COLO668 (cell line): Measurements from ENCODE around the gene CARD10.
"Not testable (repeated sequence)": the region's sequence is repeated elsewhere in the genome, so short reads cannot be mapped to it uniquely, and the experiment has no call there.

Experiments used
- DNase-seq: peaks from one replicate; lab custom pipeline; 2025; ENCODE audit not compliant: unreplicated experiment; lab: John Stamatoyannopoulos, UW

Gene CARD10

GRCh38 chr22:37529652-37530345 is 10.6 kb upstream of the CARD10 start:
- no peak for DNase-seq

GRCh38 chr22:37527952-37528351 is 8.7 kb upstream of the CARD10 start:
- DNase-seq = not testable (repeated sequence)

- DNase-seq = not testable (repeated sequence)
Observed at GRCh38 chr22:37527081-37527752, 8.0 kb upstream of the CARD10 start.

GRCh38 chr22:37526376-37526775 is 7.2 kb upstream of the CARD10 start:
- DNase-seq = no peak

- no peak for DNase-seq
Observed at GRCh38 chr22:37525746-37526350, 6.6 kb upstream of the CARD10 start.

GRCh38 chr22:37525073-37525745 is 6.0 kb upstream of the CARD10 start:
- no peak for DNase-seq

- no peak for DNase-seq
Observed at GRCh38 chr22:37522482-37522881, 3.3 kb upstream of the CARD10 start.

GRCh38 chr22:37521236-37521739 is 2.1 kb upstream of the CARD10 start:
- DNase-seq = no peak

GRCh38 chr22:37520776-37521191 is 1.6 kb upstream of the CARD10 start:
- no peak for DNase-seq

- peak; percentile 42 for DNase-seq
Observed at GRCh38 chr22:37518509-37519267, 527 bp downstream of the CARD10 start.

- DNase-seq = no peak
Observed at GRCh38 chr22:37517826-37518450, 1.3 kb downstream of the CARD10 start.

- no peak for DNase-seq
Observed at GRCh38 chr22:37516456-37516855, 2.8 kb downstream of the CARD10 start.

- no peak for DNase-seq
Observed at GRCh38 chr22:37515901-37516300, 3.3 kb downstream of the CARD10 start.

- no peak for DNase-seq
Observed at GRCh38 chr22:37514526-37515051, 4.6 kb downstream of the CARD10 start.

GRCh38 chr22:37511395-37512104 is 7.7 kb downstream of the CARD10 start:
- no peak for DNase-seq

GRCh38 chr22:37510091-37510490 is 9.1 kb downstream of the CARD10 start:
- DNase-seq = no peak

GRCh38 chr22:37509059-37509860 is 10.0 kb downstream of the CARD10 start:
- DNase-seq = no peak

GRCh38 chr22:37508431-37508992 is 10.7 kb downstream of the CARD10 start:
- DNase-seq = no peak
